ENCODE measurements around the gene JADE1.

DNA sequence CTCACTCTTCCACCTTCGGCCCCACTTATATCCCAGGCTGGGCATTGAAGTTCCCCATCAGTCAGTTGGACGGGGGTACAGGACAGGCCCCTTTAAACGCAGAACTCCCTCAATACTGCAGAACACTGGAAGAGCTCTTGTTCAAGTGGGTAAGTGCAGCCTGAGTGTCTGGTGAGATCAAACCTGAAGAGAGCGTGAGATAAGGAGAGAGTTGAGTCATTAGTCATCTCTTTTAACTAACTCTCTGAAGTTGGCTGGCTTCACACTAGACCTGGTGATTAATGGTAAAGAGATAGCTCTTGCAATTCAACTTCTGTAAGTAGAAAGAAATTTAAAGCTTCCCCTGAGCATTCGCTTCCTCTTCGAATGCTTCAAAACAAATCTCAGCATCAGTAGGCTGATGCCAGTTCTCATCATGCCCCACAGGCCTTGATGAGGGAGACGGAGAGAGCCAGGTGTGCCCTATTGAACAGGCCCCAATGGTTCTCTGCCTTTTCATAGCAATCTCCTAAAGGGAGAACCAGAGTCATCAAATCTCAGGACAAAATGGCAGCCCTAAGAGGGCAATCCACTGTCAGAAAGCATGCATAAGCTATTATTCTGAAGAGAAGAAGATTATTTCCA lies 41.0 kb upstream of the JADE1 start:
- TF ChIP-seq, protein P1, sequence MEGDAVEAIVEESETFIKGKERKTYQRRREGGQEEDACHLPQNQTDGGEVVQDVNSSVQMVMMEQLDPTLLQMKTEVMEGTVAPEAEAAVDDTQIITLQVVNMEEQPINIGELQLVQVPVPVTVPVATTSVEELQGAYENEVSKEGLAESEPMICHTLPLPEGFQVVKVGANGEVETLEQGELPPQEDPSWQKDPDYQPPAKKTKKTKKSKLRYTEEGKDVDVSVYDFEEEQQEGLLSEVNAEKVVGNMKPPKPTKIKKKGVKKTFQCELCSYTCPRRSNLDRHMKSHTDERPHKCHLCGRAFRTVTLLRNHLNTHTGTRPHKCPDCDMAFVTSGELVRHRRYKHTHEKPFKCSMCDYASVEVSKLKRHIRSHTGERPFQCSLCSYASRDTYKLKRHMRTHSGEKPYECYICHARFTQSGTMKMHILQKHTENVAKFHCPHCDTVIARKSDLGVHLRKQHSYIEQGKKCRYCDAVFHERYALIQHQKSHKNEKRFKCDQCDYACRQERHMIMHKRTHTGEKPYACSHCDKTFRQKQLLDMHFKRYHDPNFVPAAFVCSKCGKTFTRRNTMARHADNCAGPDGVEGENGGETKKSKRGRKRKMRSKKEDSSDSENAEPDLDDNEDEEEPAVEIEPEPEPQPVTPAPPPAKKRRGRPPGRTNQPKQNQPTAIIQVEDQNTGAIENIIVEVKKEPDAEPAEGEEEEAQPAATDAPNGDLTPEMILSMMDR (IDR thresholded peaks at IDR 0.05): no peak
- no peak for TF ChIP-seq POLR2A (IDR thresholded peaks at IDR 0.05)

Measured in testis (tissue), 2 donors.